ENCODE data around the gene MRPL12.

Gene MRPL12

DNA sequence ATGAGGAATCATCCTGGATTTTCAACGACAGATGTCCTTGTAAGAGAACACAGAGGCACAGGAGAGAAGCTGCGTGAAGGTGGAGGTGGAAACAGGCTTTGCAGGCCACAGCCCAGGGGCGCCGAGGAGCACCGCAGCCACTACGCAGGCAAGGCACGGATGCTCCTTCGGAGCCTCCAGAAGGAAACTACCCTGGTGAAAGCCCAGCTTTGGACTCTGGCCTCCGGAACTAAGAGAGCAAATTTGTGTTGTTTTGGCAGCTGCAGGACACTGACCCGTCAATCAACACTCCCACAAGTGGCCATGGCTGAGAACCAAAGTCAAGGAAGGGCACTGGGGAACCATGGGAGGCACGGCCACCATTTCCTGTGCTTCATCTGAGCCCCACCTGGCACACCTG lies 23.0 kb upstream of the MRPL12 start:
- intact Hi-C loops (cut with DNase I), result loop anchor here (5.0 kb wide), 1 partner anchor 43 kb away; the partner anchor contains the start of genes NPLOC4 and TSPAN10
- no peak for DNase-seq

DNA sequence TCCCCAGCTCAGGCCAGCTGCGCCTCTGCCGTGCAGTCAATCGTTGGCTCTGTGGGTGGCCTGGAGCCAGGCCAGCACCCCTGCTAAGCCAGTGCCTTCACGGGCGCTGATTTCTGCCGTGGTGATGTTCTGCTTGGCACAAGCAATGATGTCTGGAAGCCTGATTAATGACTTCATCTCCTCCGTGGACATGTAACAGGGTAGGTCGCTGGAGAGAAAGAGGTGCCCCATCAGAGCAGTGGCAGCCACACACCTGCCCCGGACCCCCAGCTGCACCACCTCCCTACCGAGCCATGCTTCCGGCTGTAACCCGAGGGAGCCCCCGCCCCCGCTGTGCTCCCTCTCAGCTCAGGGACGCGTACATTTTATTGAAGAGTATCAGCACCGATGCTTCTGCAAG lies 21.5 kb upstream of the MRPL12 start:
- no peak for DNase-seq
- intact Hi-C loops (cut with DNase I), result loop anchor here (5.0 kb wide), 1 partner anchor 44 kb away; the partner anchor contains the start of genes NPLOC4 and TSPAN10

DNA sequence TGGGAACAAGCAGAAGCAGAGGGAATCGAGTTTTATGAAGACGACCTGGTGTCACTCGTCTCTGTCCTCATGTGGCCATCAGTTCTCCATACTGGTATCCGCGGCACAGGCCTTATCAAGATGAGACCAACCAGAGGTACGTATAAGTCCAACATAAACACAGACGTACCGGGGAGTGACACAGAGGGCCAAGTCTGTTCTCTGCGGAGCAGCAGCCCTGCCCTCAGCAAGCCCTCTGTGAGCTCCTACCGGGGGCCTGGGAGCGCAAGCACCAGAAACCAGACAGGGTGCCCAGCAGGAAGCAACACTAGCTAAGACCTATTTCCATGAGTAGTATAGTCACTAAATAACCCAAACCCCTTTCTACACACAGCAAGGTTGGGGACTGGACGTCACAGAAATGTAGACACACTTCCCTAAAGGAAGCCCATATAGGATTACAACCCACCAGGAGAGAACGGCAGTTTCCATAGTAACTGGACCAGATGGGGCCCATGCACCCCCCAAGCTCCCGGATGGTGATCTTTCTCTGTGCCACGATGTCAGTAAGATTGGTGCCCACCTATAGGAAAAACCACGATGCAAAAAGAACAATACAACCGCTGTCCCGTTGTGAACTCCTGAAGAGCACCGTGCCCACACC lies 20.5 kb upstream of the MRPL12 start:
- no peak for DNase-seq
- intact Hi-C loops (cut with DNase I), result loop anchor here (5.0 kb wide), 1 partner anchor 45 kb away; the partner anchor contains the start of genes NPLOC4 and TSPAN10

DNA sequence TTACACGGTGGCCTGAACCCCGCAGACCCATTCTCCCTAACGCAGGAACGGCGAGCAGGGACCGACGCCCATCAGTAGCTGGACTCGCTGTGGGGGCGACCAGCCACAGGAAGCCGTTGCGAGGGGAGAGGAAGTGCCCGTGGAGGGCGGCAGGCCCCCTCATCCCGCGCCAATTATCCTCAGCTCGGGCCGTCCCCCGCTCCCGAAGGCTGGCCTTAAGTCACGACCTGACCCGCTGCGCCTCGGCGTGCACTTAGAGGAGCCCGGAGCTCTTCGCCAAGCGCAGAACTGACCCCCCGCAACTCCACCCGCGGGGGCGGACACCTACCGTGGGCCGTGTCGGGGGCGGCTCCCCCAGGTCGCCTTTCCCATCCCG lies 20.0 kb upstream of the MRPL12 start:
- DNase-seq, result peak in 1 of 10 donors; percentile 30
- intact Hi-C loops (cut with DNase I), result loop anchor here (5.0 kb wide), 1 partner anchor 46 kb away; the partner anchor contains the start of genes NPLOC4 and TSPAN10

DNA sequence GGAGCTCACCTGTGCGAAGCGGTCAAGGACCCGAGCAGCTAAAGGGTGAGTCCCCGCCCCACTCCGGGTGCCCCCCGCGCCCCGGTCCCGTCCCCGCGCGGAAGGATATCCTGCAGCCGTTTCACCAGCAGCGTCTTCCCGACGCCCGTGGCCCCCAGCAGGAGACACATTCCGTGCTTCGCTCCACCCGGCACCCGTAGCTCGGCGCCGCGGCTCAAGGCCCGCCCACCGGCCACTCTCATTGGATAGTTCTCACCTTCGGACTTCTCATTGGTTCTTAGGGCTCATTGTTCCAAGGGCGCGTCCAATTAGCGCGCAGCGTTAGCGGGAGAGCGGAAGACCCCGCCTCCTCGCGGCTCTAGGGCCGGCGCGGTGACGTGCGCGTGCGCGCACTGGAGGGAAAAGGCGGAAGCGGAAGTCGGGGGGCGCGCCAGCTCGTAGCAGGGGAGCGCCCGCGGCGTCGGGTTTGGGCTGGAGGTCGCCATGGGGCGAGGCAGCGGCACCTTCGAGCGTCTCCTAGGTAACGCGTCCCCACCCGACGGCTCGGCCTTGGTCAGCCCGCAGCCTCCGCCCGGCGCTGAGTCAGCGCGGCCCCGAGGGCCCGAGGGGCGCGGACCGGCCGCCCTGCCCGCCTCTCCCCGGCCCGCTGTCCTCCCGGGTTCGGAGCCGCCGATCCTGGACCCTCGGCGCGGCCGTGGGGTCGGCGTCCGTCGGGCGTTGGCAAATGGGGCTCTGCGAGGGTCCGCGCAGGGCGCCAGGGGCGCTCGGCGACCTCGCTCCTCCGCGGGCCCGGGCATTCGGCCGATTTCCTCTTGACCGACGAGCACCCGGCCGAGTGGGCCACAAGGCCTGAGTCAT lies 19.4 kb upstream of the MRPL12 start, which contains the start of the genes ARL16 and HGS:
ARL16 (minus strand) TSS at position 214 of the 858 bp plus-strand sequence; CDS start at position 170, 44 bp downstream.
HGS (plus strand) TSS at position 428 of the 858 bp plus-strand sequence; CDS start at position 484, 56 bp downstream.
- intact Hi-C loops (cut with DNase I), result loop anchor here (1.0 to 5.0 kb wide), 2 partner anchors 19 to 47 kb away; partner anchors contain the start of genes MRPL12, NPLOC4 and TSPAN10
- peak; percentile 95 to 99 (median 96) for DNase-seq

DNA sequence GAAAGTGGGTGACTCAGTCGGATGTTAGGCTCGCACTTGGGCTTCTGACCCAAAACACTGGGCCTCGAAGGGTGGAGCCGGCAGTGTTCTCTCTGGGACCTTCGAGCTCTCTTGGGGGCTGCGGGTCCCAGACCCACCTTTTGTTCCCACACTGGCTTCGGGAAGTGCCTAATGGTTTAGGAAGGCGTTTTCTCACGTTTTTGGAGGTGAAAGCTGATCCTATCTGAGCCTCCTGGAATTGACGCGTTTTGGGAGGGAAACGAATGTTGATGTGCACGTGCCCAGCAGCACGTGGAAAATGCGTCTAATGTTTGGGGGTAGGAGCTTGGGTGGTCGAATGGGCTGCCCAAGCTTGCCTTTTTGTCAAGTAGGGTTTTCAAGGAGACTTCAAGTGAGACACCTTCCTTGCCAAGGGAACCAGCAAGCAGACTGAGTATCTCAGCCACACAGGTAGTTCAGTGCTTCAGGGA lies 18.7 kb upstream of the MRPL12 start:
- no peak for DNase-seq

DNA sequence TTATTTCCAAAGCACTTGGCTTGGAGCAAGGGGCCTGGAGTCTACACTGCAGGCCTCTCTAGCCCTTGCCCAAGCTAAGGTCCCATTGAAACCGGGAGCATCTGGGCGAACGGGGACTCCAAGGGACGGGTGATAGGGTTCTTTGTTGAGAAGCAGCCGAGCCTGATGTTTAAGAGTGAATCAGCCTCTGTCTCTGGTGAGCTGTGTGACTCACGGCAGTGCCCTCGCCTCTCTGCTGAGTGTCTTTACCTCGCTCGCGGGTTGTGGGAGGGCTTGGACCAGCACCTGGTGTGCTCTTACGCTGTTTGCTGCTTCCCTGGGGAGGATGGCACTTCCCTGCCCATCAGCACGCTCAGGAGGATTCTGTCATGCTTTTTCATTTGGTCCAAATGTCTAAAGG lies 18.1 kb upstream of the MRPL12 start:
- intact Hi-C loops (cut with DNase I), result no loop called here
- no peak for DNase-seq

More for the DNA sequence above, 18.7 kb upstream of the MRPL12 start:
- intact Hi-C loops (cut with DNase I), result loop anchor here (1.0 to 5.0 kb wide), 2 partner anchors 19 to 47 kb away; partner anchors contain the start of genes MRPL12, NPLOC4 and TSPAN10

DNA sequence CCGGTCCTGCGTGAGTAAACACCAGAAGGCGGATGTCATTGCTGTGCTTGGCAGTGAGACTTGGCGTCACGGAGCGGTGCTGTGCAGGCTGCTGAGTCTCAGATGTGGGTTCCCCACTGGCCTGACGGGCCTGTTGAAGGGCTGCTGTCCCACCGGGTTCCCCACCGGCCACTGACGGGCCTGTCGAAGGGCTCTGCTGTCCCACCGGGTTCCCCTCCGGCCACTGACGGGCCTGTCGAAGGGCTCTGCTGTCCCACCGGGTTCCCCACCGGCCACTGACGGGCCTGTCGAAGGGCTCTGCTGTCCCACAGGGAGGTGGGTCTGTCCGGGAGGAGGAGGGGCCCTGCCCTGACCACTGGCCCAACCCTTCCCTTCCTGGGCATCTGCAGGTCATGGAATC lies 16.6 kb upstream of the MRPL12 start:
- DNase-seq, result no peak
- intact Hi-C loops (cut with DNase I), result no loop called here

DNA sequence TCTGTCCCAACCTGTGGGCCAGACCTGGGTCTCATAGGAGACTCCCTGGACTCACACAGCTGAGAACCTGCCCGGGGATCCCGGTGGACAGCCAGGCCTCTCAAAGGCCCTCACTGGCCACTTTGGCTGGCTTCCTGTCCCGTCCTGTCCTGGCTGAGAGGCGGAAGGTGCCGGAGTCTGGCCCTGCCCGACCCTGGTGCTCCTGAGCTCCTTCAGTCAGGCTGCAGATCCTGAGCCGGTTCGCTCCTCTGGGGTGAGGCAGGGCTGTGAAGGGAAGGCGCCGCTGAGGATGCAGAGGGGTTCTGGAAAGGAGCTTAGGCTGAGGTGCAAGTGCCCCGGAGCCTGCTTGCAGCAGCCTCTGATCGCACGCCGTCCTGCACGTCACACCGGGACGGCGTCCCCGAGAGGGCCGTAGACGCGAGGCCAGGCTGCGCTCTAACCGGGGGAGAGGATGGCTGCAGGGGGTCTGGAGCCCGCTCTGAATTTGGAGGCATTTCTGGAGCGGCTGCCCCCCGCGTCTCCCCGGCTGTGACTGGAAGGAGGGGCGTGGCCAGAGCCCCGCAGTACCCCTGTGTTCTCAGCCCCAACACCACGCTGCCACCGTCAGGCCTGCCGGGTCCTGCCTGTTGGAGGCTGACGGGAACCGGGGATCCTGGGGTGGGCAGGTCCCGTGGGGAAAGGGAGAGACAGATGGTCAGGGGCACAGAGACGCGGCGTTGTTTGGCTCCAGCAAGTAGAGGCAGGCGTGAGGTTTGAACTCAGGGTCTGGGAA lies 15.2 kb upstream of the MRPL12 start:
- no peak for DNase-seq
- intact Hi-C loops (cut with DNase I), result no loop called here

DNA sequence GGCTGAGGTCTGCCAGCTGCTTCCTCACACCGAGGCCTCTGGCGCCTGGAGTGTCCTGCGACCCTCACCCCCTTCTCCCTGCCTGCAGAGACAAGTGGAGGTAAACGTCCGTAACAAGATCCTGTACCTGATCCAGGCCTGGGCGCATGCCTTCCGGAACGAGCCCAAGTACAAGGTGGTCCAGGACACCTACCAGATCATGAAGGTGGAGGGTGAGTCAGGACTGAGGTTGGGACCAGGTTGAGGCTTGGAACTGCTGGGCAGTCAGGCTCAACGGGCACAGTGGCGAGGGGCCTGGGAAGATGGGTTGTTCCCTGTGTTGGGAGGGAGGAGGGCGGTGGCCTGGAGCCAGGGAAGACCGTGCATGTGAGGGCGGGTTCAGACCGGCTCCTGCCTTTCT lies 14.6 kb upstream of the MRPL12 start:
- intact Hi-C loops (cut with DNase I), result no loop called here
- DNase-seq, result no peak

DNA sequence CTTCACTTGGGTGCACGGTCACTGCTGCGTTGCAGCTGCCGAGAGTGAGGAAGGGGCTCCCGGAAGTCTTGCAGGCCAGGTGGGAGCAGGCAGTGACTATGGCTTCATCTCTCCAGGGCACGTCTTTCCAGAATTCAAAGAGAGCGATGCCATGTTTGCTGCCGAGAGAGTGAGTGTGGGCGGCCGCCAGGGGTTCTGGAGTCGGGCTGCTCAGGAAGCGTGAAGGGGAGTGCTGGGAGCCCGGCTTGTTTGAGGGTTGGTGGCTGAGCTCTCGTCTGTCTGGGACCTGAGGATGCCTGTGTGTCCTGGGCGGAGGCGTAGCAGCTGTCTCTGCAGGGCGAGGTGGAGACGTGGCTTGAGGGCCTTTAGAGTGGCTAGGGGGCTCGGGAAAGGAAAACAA lies 13.1 kb upstream of the MRPL12 start:
- intact Hi-C loops (cut with DNase I), result no loop called here
- no peak for DNase-seq

DNA sequence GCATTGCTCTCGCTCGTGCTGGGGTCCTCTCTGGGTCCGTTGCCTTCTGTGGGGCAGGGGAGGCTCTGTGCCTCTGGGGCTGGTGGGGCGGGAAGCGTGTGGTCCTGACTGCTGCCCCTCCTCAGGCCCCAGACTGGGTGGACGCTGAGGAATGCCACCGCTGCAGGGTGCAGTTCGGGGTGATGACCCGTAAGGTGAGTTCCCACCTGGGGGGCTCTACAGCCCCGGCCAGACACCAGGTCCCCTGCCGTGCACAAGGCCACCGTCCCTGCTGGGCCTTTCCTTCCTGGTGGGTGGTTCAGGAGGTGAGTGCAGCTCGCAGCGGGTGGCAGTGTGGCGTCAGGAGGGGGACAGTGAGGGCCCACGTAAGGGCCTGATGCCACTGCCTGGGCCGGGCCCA lies 12.6 kb upstream of the MRPL12 start:
- no peak for DNase-seq
- intact Hi-C loops (cut with DNase I), result no loop called here

DNA sequence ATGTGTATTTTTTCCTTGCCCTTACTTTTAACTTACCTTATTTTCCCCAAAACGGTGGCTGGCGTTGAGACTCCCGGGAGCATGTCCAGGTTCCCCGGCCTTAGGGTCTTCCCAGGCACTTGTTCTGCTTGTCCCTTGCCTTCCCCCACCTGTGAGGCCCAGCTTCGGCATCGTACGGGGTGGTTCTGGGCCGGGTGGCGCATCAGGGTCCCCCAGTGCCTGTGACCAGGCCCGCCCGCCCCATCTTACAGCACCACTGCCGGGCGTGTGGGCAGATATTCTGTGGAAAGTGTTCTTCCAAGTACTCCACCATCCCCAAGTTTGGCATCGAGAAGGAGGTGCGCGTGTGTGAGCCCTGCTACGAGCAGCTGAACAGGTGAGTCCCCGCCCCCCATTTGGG lies 12.0 kb upstream of the MRPL12 start:
- no peak for DNase-seq
- intact Hi-C loops (cut with DNase I), result no loop called here

DNA sequence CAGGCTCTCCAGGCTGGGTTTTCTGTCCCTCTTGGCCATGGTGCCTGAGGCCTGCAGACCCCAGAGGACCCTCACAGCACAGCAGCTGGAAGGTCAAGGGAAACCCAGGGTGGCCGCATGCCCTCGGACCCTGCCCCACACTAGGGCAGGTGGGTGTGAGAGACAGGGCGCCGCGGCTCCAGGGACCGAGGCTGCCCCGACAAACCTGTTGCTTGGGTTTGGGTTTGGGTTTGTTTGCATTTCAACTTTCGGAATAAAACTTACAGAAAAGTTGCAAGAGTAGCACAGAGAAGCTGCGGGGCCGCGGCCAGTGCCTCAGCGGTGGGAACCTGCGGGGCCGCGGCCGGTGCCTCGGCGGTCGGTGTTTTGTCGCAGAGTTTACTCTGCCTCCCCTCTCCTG lies 11.6 kb upstream of the MRPL12 start:
- intact Hi-C loops (cut with DNase I), result no loop called here
- no peak for DNase-seq

DNA sequence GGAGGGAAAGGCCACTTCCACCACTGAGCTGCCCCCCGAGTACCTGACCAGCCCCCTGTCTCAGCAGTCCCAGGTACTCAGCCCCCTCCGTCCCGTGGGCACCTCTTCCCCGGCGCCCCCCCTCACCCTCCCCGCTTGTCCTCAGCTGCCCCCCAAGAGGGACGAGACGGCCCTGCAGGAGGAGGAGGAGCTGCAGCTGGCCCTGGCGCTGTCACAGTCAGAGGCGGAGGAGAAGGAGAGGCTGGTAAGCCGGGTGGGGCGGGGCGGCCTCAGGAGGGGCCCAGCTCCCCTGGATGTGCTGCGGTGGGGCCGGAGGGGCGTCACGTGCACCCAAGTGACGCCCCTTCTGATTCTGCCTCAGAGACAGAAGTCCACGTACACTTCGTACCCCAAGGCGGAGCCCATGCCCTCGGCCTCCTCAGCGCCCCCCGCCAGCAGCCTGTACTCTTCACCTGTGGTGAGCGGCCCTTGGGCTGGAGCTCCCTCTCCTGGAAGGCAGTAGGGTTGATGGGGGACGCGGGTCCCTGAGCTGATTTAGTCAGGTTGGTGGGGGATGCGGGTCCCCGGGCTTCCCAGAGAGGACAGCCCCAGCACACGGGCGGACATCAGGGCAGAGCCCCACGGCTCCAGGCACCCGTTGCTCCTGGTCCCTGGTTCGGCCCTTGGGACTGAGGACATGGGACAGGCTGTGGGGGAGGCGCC lies 9.5 kb upstream of the MRPL12 start:
- DNase-seq, result no peak
- intact Hi-C loops (cut with DNase I), result no loop called here

DNA sequence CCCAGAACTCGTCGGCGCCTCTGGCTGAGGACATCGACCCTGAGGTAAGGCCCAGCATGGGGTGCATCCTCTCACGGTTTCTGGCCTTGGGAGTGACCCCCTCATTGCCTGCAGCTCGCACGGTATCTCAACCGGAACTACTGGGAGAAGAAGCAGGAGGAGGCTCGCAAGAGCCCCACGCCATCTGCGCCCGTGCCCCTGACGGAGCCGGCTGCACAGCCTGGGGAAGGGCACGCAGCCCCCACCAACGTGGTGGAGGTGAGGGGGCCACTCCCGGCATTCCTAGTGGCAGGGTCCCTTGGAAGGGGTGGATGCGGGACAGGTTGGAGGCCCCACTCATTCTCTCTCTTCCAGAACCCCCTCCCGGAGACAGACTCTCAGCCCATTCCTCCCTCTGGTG lies 8.4 kb upstream of the MRPL12 start:
- DNase-seq, result no peak
- intact Hi-C loops (cut with DNase I), result no loop called here

DNA sequence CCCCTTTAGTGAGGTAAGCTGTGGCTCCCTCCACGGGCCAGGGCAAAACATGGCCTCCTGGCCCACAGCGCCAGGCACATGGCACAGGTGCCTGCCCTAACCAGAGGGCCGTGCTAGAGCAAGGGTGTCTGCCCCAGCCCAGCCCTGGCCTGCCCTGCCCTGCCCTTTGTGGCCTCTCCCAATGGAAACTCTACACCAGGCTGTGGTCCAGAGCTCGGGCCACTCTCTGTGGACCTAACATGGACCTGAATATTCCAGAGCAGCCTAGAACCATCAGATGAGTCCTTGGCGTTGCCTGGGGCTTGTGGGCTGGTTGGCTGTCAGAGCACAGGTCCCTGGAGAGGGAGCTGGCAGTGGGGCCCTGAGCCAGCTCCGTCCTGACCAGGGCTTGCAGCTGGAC lies 8.0 kb upstream of the MRPL12 start:
- intact Hi-C loops (cut with DNase I), result no loop called here
- no peak for DNase-seq

DNA sequence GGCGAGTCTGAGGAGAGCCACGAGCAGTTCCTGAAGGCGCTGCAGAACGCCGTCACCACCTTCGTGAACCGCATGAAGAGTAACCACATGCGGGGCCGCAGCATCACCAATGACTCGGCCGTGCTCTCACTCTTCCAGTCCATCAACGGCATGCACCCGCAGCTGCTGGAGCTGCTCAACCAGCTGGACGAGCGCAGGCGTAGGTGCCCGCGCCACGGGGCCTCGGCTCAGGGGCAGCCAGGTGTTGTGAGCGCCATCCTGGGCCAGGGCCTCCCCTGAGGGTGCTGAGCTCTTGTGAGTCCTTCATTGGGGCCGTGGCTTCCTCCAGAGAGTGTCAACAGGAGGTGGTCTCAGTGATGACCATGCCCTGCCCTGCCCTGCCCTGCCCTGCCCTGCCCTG lies 7.4 kb upstream of the MRPL12 start:
- intact Hi-C loops (cut with DNase I), result no loop called here
- DNase-seq, result no peak

DNA sequence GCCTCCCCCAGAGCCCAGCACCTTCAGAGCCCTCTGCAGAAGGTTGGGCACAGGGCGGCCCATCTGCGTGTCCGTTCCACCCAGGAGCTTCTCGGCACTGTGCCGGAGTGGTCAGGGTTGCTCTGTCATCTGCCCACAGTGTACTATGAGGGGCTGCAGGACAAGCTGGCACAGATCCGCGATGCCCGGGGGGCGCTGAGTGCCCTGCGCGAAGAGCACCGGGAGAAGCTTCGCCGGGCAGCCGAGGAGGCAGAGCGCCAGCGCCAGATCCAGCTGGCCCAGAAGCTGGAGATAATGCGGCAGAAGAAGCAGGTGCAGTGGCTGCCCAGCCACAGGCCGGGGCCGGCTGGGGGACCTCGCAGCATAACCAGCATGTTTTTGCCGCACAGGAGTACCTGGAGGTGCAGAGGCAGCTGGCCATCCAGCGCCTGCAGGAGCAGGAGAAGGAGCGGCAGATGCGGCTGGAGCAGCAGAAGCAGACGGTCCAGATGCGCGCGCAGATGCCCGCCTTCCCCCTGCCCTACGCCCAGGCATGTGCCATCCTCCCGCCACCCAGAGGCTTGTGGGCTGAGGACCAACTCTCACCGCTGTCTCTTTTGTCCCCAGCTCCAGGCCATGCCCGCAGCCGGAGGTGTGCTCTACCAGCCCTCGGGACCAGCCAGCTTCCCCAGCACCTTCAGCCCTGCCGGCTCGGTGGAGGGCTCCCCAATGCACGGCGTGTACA lies 6.8 kb upstream of the MRPL12 start:
- no peak for DNase-seq
- intact Hi-C loops (cut with DNase I), result no loop called here
